Activated CD4-positive, alpha-beta T cell treated with anti-CD3 and anti-CD28 coated beads, Interleukin-2, amount 10 ng/mL, durations not matched to agents 7 days and 5 days (primary cell): Measurements from ENCODE around the gene TLK2. TPM values are rescaled to one million over a fixed set of nuclear protein-coding genes. Genes with fewer than 3 reads are reported as not detected.

ENCODE experiments used
- CTCF ChIA-PET: fragments of 350-600 bp; sonication (Branson Sonifier 250); formaldehyde crosslinking; loops from one replicate; lab custom pipeline; 2021; ENCODE audit warnings: antibody characterized with exemption; lab: Charles Lee
- POLR2A ChIA-PET: fragments of 350-600 bp; sonication (Branson Sonifier 250); formaldehyde crosslinking; loops from one replicate; lab custom pipeline; 2021; ENCODE audit warnings: antibody characterized with exemption; lab: Charles Lee
- DNase-seq: peaks from one replicate; pipeline ENCODE4 v3.0.0-alpha.2; 2020
- H3K27ac Mint-ChIP-seq: one replicate; pipeline ENCODE4 v1.8.0; 2021; ENCODE audit warnings: mild to moderate bottlenecking, moderate library complexity, mixed read lengths
- H3K27me3 Mint-ChIP-seq: one replicate; pipeline ENCODE4 v1.8.0; 2021; ENCODE audit warnings: mixed read lengths
- H3K36me3 Mint-ChIP-seq: one replicate; pipeline ENCODE4 v1.8.0; 2021; ENCODE audit warnings: low read depth, mixed read lengths
- H3K4me1 Mint-ChIP-seq: one replicate; pipeline ENCODE4 v1.8.0; 2021; ENCODE audit warnings: mixed read lengths
- H3K4me3 Mint-ChIP-seq: one replicate; pipeline ENCODE4 v1.8.0; 2021; ENCODE audit warnings: mild to moderate bottlenecking, moderate library complexity, mixed read lengths
- H3K9me3 Mint-ChIP-seq: one replicate; pipeline ENCODE4 v1.8.0; 2021; ENCODE audit warnings: mixed read lengths
- total RNA-seq, 2 experiments: library from RNA; stranded (reverse); gene quantifications; one replicate each; pipeline ENCODE4 v1.2.3, GENCODE V29; 2021

TLK2 gene
- total RNA-seq, 2 experiments from 2014 or later: 43.2 to 49.2 TPM

DNA sequence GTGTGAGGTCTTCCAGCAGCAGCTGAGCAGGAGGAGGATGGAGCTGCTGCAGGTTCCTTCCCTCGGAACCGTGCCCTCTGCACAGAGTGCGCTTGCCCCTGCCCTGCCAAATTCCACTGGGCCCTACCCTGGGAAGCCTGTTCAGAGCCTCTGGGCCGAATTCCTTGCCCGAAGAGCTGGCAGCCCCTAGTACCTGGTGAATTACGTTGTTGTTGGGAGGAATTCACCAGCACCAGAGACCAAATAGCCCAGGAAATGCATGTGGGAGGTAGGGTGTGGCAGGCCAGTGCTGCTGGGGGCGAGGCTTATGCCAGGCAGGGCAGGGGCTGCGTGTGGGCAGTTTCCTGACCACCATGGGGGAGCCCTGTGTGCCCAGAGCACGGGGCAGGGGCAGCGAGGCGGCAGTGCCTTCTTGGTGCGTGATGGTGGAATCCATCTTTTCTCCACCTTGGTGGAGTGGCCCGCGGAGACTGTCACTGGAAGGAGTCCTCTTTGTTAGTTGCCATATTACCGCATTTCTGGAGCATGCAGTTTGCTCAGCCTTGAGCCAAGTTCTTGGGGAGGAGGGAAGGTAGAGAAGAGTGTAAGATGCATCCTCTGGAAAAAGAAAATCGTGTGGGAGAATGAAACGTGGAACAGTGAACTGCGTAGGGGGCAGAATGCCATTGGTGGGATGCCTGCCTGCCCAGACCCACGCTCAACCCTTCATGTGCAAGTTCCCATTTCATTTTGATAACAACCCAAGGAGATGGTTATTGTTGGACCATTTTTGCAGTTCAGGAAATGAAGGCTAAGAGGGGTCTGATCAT, 151.1 kb downstream of the TLK2 start:
- ChIA-PET CTCF (interaction anchor here (1.4 kb wide), 1 partner anchor 11 kb away, joined by 3 read pairs; no protein-coding TSS in a partner anchor), POLR2A (no interaction called here)

DNA sequence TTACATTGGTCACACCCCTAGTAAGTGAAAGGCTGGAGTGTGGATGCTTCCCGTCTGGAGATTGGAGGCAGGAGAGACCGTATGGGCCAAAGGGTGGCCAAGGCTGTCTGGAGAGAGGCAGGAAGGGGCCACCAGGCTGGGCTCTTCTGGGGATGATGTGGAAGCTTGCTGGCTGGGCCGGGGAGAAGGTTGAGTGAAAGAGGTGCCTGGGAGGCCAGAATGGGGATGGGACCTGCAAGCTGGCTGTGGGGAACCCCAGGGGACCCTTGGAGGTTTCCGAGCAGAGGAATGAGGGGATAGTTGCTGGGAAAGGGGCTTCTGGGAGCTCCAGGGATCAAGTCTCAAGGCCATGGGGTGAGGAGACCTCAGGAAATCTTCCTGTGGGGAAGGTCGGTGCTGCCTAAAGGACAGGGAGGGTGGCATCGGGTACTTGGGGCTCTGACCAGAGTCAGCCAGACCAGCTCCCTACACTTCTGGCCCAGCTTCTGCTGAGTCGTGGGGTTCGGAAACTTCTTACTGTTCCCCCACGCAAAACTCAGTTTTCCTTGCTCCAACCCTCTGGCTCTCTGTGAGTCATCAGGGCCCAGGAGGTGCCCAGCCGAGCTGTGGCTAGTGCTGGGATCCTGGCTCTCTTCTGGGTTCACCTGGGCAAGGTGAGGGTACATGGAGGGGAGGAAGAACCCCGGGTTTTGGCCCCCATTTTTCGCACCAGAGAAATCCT, 151.9 kb downstream of the TLK2 start:
- H3K36me3 Mint-ChIP-seq: peaks cover 2% of the 10 kb centered on the region
- peaks cover 22% of the 10 kb centered on the region for H3K27me3 Mint-ChIP-seq
- POLR2A ChIA-PET: no interaction called here
- H3K4me1 Mint-ChIP-seq: peaks cover 9% of the 10 kb centered on the region
- CTCF ChIA-PET: no interaction called here
- H3K27ac Mint-ChIP-seq: no peak overlapping the region
- DNase-seq: no peak
- no peaks in the 10 kb centered on the region for H3K9me3 Mint-ChIP-seq
- H3K4me3 Mint-ChIP-seq: no peak overlapping the region

More for the DNA sequence above, 151.1 kb downstream of the TLK2 start:
- Mint-ChIP-seq H3K36me3 (peaks cover 4% of the 10 kb centered on the region), H3K9me3 (no peaks in the 10 kb centered on the region), H3K27me3 (peaks cover 22% of the 10 kb centered on the region), H3K4me3 (no peak overlapping the region), H3K4me1 (peaks cover 9% of the 10 kb centered on the region), H3K27ac (no peak overlapping the region)
- DNase-seq: no peak

DNA sequence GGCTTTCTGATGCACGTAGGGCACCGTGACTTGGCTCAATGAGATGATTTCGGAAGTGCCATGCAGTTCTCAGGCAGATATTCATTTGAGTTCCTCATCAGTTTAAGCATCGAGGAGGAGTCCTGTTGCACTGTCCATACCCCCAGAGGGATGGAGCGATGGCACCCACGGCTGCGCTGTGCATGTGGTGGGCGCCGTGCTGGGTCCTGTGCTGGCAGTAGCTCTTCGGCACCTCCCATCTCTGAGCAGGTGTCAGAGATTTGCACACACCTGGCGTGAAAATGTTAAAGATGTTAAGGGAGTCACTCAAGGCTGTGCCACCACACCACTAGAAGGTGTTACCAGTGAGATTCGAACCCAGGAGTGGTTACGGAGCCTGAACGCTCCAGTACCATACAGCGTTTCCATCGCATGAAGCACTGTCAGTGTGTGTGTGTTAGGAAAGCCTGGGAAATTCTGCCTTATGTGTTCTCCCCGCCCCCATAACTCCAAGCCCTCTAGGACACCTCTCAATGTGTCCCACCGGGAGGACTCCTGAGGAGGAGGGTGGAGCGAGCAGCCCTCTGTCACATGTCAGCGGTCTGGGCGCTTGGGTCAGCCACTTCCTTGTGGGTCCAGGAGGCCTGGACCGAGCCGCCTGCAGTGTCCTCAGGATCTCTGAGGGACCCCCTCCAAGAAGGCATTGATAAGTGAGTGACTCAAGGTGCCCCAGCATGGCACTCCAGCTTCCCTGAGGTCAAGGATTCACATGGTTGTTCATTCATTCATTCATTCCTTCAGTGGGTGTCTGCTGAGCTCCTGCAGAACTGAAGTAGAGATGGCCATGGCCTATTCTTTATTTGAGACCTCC, 152.7 kb downstream of the TLK2 start:
- Mint-ChIP-seq H3K27me3 (peaks cover 19% of the 10 kb centered on the region), H3K9me3 (no peaks in the 10 kb centered on the region), H3K27ac (no peak overlapping the region), H3K4me3 (no peak overlapping the region), H3K4me1 (peaks cover 9% of the 10 kb centered on the region), H3K36me3 (no peaks in the 10 kb centered on the region)
- POLR2A ChIA-PET: no interaction called here
- DNase-seq: no peak
- CTCF ChIA-PET: interaction anchor here (1.2 kb wide), 1 partner anchor 16 kb away, joined by 3 read pairs; no protein-coding TSS in a partner anchor

- no peaks in the 10 kb centered on the region for H3K36me3 Mint-ChIP-seq
- POLR2A ChIA-PET: no interaction called here
Observed at GRCh38 chr17:62631936-62632924, 153.6 kb downstream of the TLK2 start.

GRCh38 chr17:62637809-62638208, 159.2 kb downstream of the TLK2 start:
- Mint-ChIP-seq H3K27me3 (peaks cover 10% of the 10 kb centered on the region), H3K4me1 (peaks cover 2% of the 10 kb centered on the region), H3K4me3 (no peak overlapping the region), H3K36me3 (no peaks in the 10 kb centered on the region), H3K27ac (no peak overlapping the region), H3K9me3 (no peaks in the 10 kb centered on the region)
- no peak for DNase-seq
- POLR2A ChIA-PET: no interaction called here
- CTCF ChIA-PET: no interaction called here

More at GRCh38 chr17:62631936-62632924, 153.6 kb downstream of the TLK2 start:
- no peak for DNase-seq
- CTCF ChIA-PET: interaction anchor here (1.2 kb wide), 1 partner anchor 17 kb away, joined by 3 read pairs; no protein-coding TSS in a partner anchor
- Mint-ChIP-seq H3K4me3 (no peak overlapping the region), H3K9me3 (no peaks in the 10 kb centered on the region), H3K4me1 (peaks cover 9% of the 10 kb centered on the region), H3K27me3 (peaks cover 13% of the 10 kb centered on the region), H3K27ac (no peak overlapping the region)

GRCh38 chr17:62641153-62641552, 162.5 kb downstream of the TLK2 start:
- no peak overlapping the region for H3K4me3 Mint-ChIP-seq
- no peaks in the 10 kb centered on the region for H3K36me3 Mint-ChIP-seq
- peaks cover 5% of the 10 kb centered on the region for H3K4me1 Mint-ChIP-seq
- no peaks in the 10 kb centered on the region for H3K9me3 Mint-ChIP-seq
- ChIA-PET POLR2A (no interaction called here), CTCF (interaction anchor here (0.7 kb wide), 1 partner anchor 17 kb away, joined by 3 read pairs; no protein-coding TSS in a partner anchor)
- DNase-seq: no peak
- peaks cover 17% of the 10 kb centered on the region for H3K27me3 Mint-ChIP-seq
- H3K27ac Mint-ChIP-seq: no peak overlapping the region

GRCh38 chr17:62641951-62642350, 163.3 kb downstream of the TLK2 start:
- no peak overlapping the region for H3K4me3 Mint-ChIP-seq
- no peaks in the 10 kb centered on the region for H3K36me3 Mint-ChIP-seq
- DNase-seq: no peak
- peaks cover 23% of the 10 kb centered on the region for H3K27me3 Mint-ChIP-seq
- CTCF ChIA-PET: no interaction called here
- H3K4me1 Mint-ChIP-seq: peaks cover 5% of the 10 kb centered on the region
- no peak overlapping the region for H3K27ac Mint-ChIP-seq
- POLR2A ChIA-PET: no interaction called here
- no peaks in the 10 kb centered on the region for H3K9me3 Mint-ChIP-seq

- DNase-seq: no peak
- Mint-ChIP-seq H3K4me3 (no peak overlapping the region), H3K27me3 (peaks cover 28% of the 10 kb centered on the region), H3K9me3 (no peaks in the 10 kb centered on the region), H3K36me3 (no peaks in the 10 kb centered on the region), H3K4me1 (peaks cover 5% of the 10 kb centered on the region), H3K27ac (peak overlapping the region; percentile 31)
- POLR2A ChIA-PET: no interaction called here
- CTCF ChIA-PET: no interaction called here
Observed at GRCh38 chr17:62643496-62643895, 164.9 kb downstream of the TLK2 start.

- H3K9me3 Mint-ChIP-seq: no peaks in the 10 kb centered on the region
- ChIA-PET CTCF (no interaction called here), POLR2A (no interaction called here)
- H3K36me3 Mint-ChIP-seq: no peaks in the 10 kb centered on the region
- no peak for DNase-seq
- H3K4me1 Mint-ChIP-seq: peaks cover 5% of the 10 kb centered on the region
- peaks cover 35% of the 10 kb centered on the region for H3K27me3 Mint-ChIP-seq
- H3K4me3 Mint-ChIP-seq: no peak overlapping the region
- no peak overlapping the region for H3K27ac Mint-ChIP-seq
Observed at GRCh38 chr17:62644487-62645173, 166.0 kb downstream of the TLK2 start.

GRCh38 chr17:62648251-62648955, 169.8 kb downstream of the TLK2 start:
- H3K36me3 Mint-ChIP-seq: no peaks in the 10 kb centered on the region
- no peak for DNase-seq
- no peak overlapping the region for H3K27ac Mint-ChIP-seq
- peaks cover 15% of the 10 kb centered on the region for H3K4me1 Mint-ChIP-seq
- POLR2A ChIA-PET: no interaction called here
- H3K9me3 Mint-ChIP-seq: no peaks in the 10 kb centered on the region
- peaks cover 49% of the 10 kb centered on the region for H3K27me3 Mint-ChIP-seq
- CTCF ChIA-PET: no interaction called here
- no peak overlapping the region for H3K4me3 Mint-ChIP-seq

GRCh38 chr17:62648956-62649294, 170.3 kb downstream of the TLK2 start:
- no peak overlapping the region for H3K27ac Mint-ChIP-seq
- peaks cover 19% of the 10 kb centered on the region for H3K4me1 Mint-ChIP-seq
- H3K36me3 Mint-ChIP-seq: no peaks in the 10 kb centered on the region
- H3K9me3 Mint-ChIP-seq: no peaks in the 10 kb centered on the region
- H3K4me3 Mint-ChIP-seq: no peak overlapping the region
- ChIA-PET CTCF (no interaction called here), POLR2A (no interaction called here)
- no peak for DNase-seq
- H3K27me3 Mint-ChIP-seq: peaks cover 52% of the 10 kb centered on the region
